IgD-negative memory B cell (primary cell): ENCODE results near the gene HSH2D. TPM values are rescaled to one million over a fixed set of nuclear protein-coding genes. Genes with fewer than 3 reads are reported as not detected.
"Not testable (repeated sequence)": the region's sequence is repeated elsewhere in the genome, so short reads cannot be mapped to it uniquely, and the experiment has no call there.

ENCODE experiments used
- H3K27ac Mint-ChIP-seq, 3 donors: one replicate each; pipeline ENCODE4 v1.8.0; 2020 to 2022; ENCODE audit warnings: mild to moderate bottlenecking in 3 of 3, mixed read lengths in 3 of 3, moderate library complexity in 1 of 3
- H3K27me3 Mint-ChIP-seq: one replicate; pipeline ENCODE4 v1.8.0; 2021; ENCODE audit warnings: mixed read lengths
- H3K36me3 Mint-ChIP-seq: one replicate; pipeline ENCODE4 v1.8.0; 2020; ENCODE audit warnings: mild to moderate bottlenecking, mixed read lengths
- H3K4me1 Mint-ChIP-seq, 3 donors: one replicate each; pipeline ENCODE4 v1.8.0; 2020 to 2022; ENCODE audit warnings: mixed read lengths in 3 of 3, mild to moderate bottlenecking in 1 of 3
- H3K4me3 Mint-ChIP-seq, 4 donors: one replicate each; pipeline ENCODE4 v1.8.0; 2020 to 2022; ENCODE audit warnings: mild to moderate bottlenecking in 4 of 4, mixed read lengths in 4 of 4, moderate library complexity in 3 of 4
- H3K9me3 Mint-ChIP-seq, 3 donors: one replicate each; pipeline ENCODE4 v1.8.0; 2020 to 2021; ENCODE audit warnings: mixed read lengths in 3 of 3, mild to moderate bottlenecking in 1 of 3
- polyA plus RNA-seq: library from polyadenylated mRNA; unstranded; fragments of 300-500 nt; fragmentation: Illumina TruSeq; gene quantifications from one replicate; pipeline ENCODE4 v1.2.3, GENCODE V29; 2021

The HSH2D gene
- polyA plus RNA-seq, 1 donor from 2014 or later, result 122 TPM

- no peaks in the 10 kb centered on the region for H3K27me3 Mint-ChIP-seq
Measured at GRCh38 chr19:16113727-16114126, 29.8 kb upstream of the HSH2D start.

GRCh38 chr19:16115301-16116039, 28.0 kb upstream of the HSH2D start:
- peak overlapping the region; percentile 31 to 97 (median 79) for H3K27ac Mint-ChIP-seq
- no peaks in the 10 kb centered on the region for H3K27me3 Mint-ChIP-seq
- H3K9me3 Mint-ChIP-seq, result no peaks in the 10 kb centered on the region
- peaks cover 39 to 62% (median 53%) of the 10 kb centered on the region in 3 donors for H3K4me1 Mint-ChIP-seq
- H3K4me3 Mint-ChIP-seq, result peak overlapping the region in 3 of 4 donors; percentile 69 to 72 (median 70)
- H3K36me3 Mint-ChIP-seq, result peaks cover 11% of the 10 kb centered on the region

More at GRCh38 chr19:16113727-16114126, 29.8 kb upstream of the HSH2D start:
- Mint-ChIP-seq H3K4me1 (peaks cover 37 to 54% (median 43%) of the 10 kb centered on the region in 3 donors), H3K9me3 (no peaks in the 10 kb centered on the region), H3K27ac (peak overlapping the region in 2 of 3 donors; percentile 63 to 87), H3K36me3 (peaks cover 5% of the 10 kb centered on the region), H3K4me3 (peak overlapping the region; percentile 59 to 91 (median 70))

- Mint-ChIP-seq H3K4me3 (peak overlapping the region in 3 of 4 donors; percentile 55 to 72 (median 69)), H3K27ac (peak overlapping the region; percentile 3 to 97 (median 79)), H3K9me3 (no peaks in the 10 kb centered on the region), H3K27me3 (no peaks in the 10 kb centered on the region), H3K4me1 (peaks cover 39 to 61% (median 53%) of the 10 kb centered on the region in 3 donors), H3K36me3 (peaks cover 11% of the 10 kb centered on the region)
Measured at GRCh38 chr19:16116067-16116466, 27.4 kb upstream of the HSH2D start.

GRCh38 chr19:16117594-16118033, 25.9 kb upstream of the HSH2D start:
- peaks cover 34 to 54% (median 47%) of the 10 kb centered on the region in 3 donors for H3K4me1 Mint-ChIP-seq
- H3K27ac Mint-ChIP-seq, result peak overlapping the region; percentile 97
- H3K27me3 Mint-ChIP-seq, result no peaks in the 10 kb centered on the region
- H3K9me3 Mint-ChIP-seq, result no peaks in the 10 kb centered on the region
- H3K4me3 Mint-ChIP-seq, result peak overlapping the region; percentile 70 to 94 (median 88)
- H3K36me3 Mint-ChIP-seq, result peaks cover 13% of the 10 kb centered on the region

GRCh38 chr19:16118489-16119033, 24.9 kb upstream of the HSH2D start:
- peaks cover 30 to 48% (median 44%) of the 10 kb centered on the region in 3 donors for H3K4me1 Mint-ChIP-seq
- H3K27me3 Mint-ChIP-seq, result no peaks in the 10 kb centered on the region
- no peaks in the 10 kb centered on the region for H3K9me3 Mint-ChIP-seq
- peaks cover 15% of the 10 kb centered on the region for H3K36me3 Mint-ChIP-seq
- peak overlapping the region; percentile 97 for H3K27ac Mint-ChIP-seq
- H3K4me3 Mint-ChIP-seq, result peak overlapping the region; percentile 70 to 94 (median 88)

GRCh38 chr19:16119075-16119857, 24.2 kb upstream of the HSH2D start:
- not testable (repeated sequence) for H3K27me3 Mint-ChIP-seq, H3K9me3 Mint-ChIP-seq
- peaks cover 26 to 43% (median 40%) of the 10 kb centered on the region in 3 donors for H3K4me1 Mint-ChIP-seq
- H3K27ac Mint-ChIP-seq, result peak overlapping the region; percentile 97
- H3K4me3 Mint-ChIP-seq, result peak overlapping the region; percentile 70 to 94 (median 88)
- H3K36me3 Mint-ChIP-seq, result peaks cover 15% of the 10 kb centered on the region

- peak overlapping the region in 1 of 4 donors; percentile 52 for H3K4me3 Mint-ChIP-seq
- H3K27ac Mint-ChIP-seq, result peak overlapping the region in 2 of 3 donors; percentile 39 to 50
- H3K4me1 Mint-ChIP-seq, result peaks cover 21 to 31% (median 30%) of the 10 kb centered on the region in 3 donors
- peaks cover 15% of the 10 kb centered on the region for H3K36me3 Mint-ChIP-seq
- no peaks in the 10 kb centered on the region for H3K27me3 Mint-ChIP-seq
- no peaks in the 10 kb centered on the region for H3K9me3 Mint-ChIP-seq
Measured at GRCh38 chr19:16121141-16121540, 22.3 kb upstream of the HSH2D start.

- Mint-ChIP-seq H3K27ac (peak overlapping the region; percentile 39 to 83 (median 43)), H3K4me1 (peaks cover 18 to 26% (median 25%) of the 10 kb centered on the region in 3 donors), H3K4me3 (no peak overlapping the region), H3K36me3 (peaks cover 15% of the 10 kb centered on the region), H3K9me3 (no peaks in the 10 kb centered on the region), H3K27me3 (no peaks in the 10 kb centered on the region)
Measured at GRCh38 chr19:16121967-16122366, 21.5 kb upstream of the HSH2D start.

GRCh38 chr19:16124953-16125352, 18.5 kb upstream of the HSH2D start:
- H3K36me3 Mint-ChIP-seq, result peaks cover 6% of the 10 kb centered on the region
- peak overlapping the region in 1 of 3 donors; percentile 74 for H3K27ac Mint-ChIP-seq
- no peaks in the 10 kb centered on the region for H3K4me1 Mint-ChIP-seq
- no peaks in the 10 kb centered on the region for H3K9me3 Mint-ChIP-seq
- no peaks in the 10 kb centered on the region for H3K27me3 Mint-ChIP-seq
- H3K4me3 Mint-ChIP-seq, result no peak overlapping the region

- Mint-ChIP-seq H3K4me3 (peak overlapping the region in 1 of 4 donors; percentile 65), H3K36me3 (peaks cover 12% of the 10 kb centered on the region), H3K9me3 (no peaks in the 10 kb centered on the region), H3K27ac (peak overlapping the region in 1 of 3 donors; percentile 53), H3K27me3 (no peaks in the 10 kb centered on the region), H3K4me1 (no peaks in the 10 kb centered on the region)
Measured at GRCh38 chr19:16125737-16126495, 17.6 kb upstream of the HSH2D start.

- no peak overlapping the region for H3K27ac Mint-ChIP-seq
- peaks cover 12% of the 10 kb centered on the region for H3K36me3 Mint-ChIP-seq
- no peaks in the 10 kb centered on the region for H3K27me3 Mint-ChIP-seq
- H3K4me3 Mint-ChIP-seq, result no peak overlapping the region
- peaks cover 0 to 3% (median 0%) of the 10 kb centered on the region in 3 donors for H3K9me3 Mint-ChIP-seq
- H3K4me1 Mint-ChIP-seq, result peaks cover 0 to 2% (median 0%) of the 10 kb centered on the region in 3 donors
Measured at GRCh38 chr19:16127080-16127479, 16.4 kb upstream of the HSH2D start.

GRCh38 chr19:16127776-16128371, 15.6 kb upstream of the HSH2D start:
- H3K4me3 Mint-ChIP-seq, result no peak overlapping the region

GRCh38 chr19:16131648-16132047, 11.8 kb upstream of the HSH2D start:
- H3K4me3 Mint-ChIP-seq, result peak overlapping the region in 1 of 4 donors; percentile 46
- no peaks in the 10 kb centered on the region for H3K27me3 Mint-ChIP-seq

More at GRCh38 chr19:16127776-16128371, 15.6 kb upstream of the HSH2D start:
- peaks cover 12% of the 10 kb centered on the region for H3K36me3 Mint-ChIP-seq
- H3K27me3 Mint-ChIP-seq, result no peaks in the 10 kb centered on the region
- H3K4me1 Mint-ChIP-seq, result peaks cover 0 to 2% (median 0%) of the 10 kb centered on the region in 3 donors
- H3K9me3 Mint-ChIP-seq, result peaks cover 0 to 3% (median 0%) of the 10 kb centered on the region in 3 donors
- no peak overlapping the region for H3K27ac Mint-ChIP-seq

GRCh38 chr19:16133818-16134217, 9.7 kb upstream of the HSH2D start:
- Mint-ChIP-seq H3K36me3 (peaks cover 20% of the 10 kb centered on the region), H3K4me1 (peaks cover 17 to 28% (median 27%) of the 10 kb centered on the region in 3 donors), H3K9me3 (peaks cover 0 to 6% (median 5%) of the 10 kb centered on the region in 3 donors), H3K27me3 (no peaks in the 10 kb centered on the region), H3K4me3 (peak overlapping the region in 1 of 4 donors; percentile 73), H3K27ac (peak overlapping the region in 2 of 3 donors; percentile 80 to 94)

More at GRCh38 chr19:16131648-16132047, 11.8 kb upstream of the HSH2D start:
- peaks cover 12 to 20% (median 17%) of the 10 kb centered on the region in 3 donors for H3K4me1 Mint-ChIP-seq
- peak overlapping the region in 1 of 3 donors; percentile 88 for H3K27ac Mint-ChIP-seq
- peaks cover 0 to 3% (median 2%) of the 10 kb centered on the region in 3 donors for H3K9me3 Mint-ChIP-seq
- peaks cover 18% of the 10 kb centered on the region for H3K36me3 Mint-ChIP-seq
